ENCODE data around the gene IFIT2. TPM values are rescaled to one million over a fixed set of nuclear protein-coding genes. Genes with fewer than 3 reads are reported as not detected.

Gene IFIT2
- total and polyA plus RNA-seq, 2 donors (not counting 3 experiments of a cell fraction or from before 2014, with no cell fraction given) = 0.23 to 1.4 TPM

DNA sequence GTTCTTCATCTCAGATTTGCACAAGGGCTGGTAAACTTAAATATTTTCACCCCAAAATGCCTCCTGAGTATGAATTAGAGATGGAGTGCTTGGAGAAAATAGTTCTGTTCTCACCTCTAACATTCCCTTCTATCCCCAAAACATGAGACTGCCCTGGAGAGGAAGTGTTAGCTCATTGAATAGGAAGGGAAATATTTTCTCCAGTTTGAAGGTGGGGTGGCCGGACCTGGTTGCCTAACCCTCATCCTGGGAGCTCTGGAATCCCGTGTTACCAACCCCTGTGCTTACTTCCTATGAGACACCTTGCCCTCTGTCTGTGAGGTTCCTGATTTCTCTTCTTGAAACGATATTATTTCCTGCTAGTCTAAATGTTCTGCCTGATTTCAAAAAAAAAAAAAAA is 779 bp downstream of the IFIT2 start:
- ChIA-PET POLR2A (no interaction called here), CTCF (interaction anchor here (1.0 to 4.7 kb wide), 7 partner anchors 12 to 111 kb away, joined by 3 to 35 read pairs (median 5); partner anchors contain the start of genes IFIT3 and IFIT5)
- Histone ChIP-seq H3K4me2 (ENCODE audit: insufficient read depth, low read length) (peak overlapping the region; percentile 89), H3K27me3 (ENCODE audit: control insufficient read depth in 2 of 2, insufficient read depth in 2 of 2, low read length in 2 of 2) (peaks cover 19 to 24% of the 10 kb centered on the region in 2 experiments), H4K20me1 (replicated peaks; ENCODE audit: control insufficient read depth, extremely low read depth, insufficient read depth, low read length) (no peaks in the 10 kb centered on the region), H3K9ac (replicated peaks; ENCODE audit: extremely low read depth, insufficient read depth, low read length) (no peak overlapping the region), H2AFZ (ENCODE audit: low read depth, low read length) (no peak overlapping the region), H3K4me1 (ENCODE audit: control insufficient read depth, extremely low read depth, insufficient read depth, low read length) (peaks cover 10% of the 10 kb centered on the region), H3K79me2 (ENCODE audit: control insufficient read depth, insufficient read depth, low read length) (no peaks in the 10 kb centered on the region), H3K4me3 (replicated peaks in 1 of 3; ENCODE audit: insufficient read depth in 1 of 3, low read depth in 1 of 3, low read length in 3 of 3) (no peak overlapping the region), H3K27ac (ENCODE audit: insufficient read depth, low read depth, low read length) (no peak overlapping the region), H3K9me3 (replicated peaks; ENCODE audit: control insufficient read depth, insufficient read depth, low read length) (no peaks in the 10 kb centered on the region), H3K9me1 (replicated peaks; ENCODE audit: control insufficient read depth, extremely low read depth, insufficient read depth, low read length) (no peaks in the 10 kb centered on the region), H3K36me3 (ENCODE audit: control insufficient read depth in 2 of 2, extremely low read depth in 1 of 2, insufficient read depth in 2 of 2, low read length in 2 of 2) (no peaks in the 10 kb centered on the region)
- dilution Hi-C loops (cut with MboI; ENCODE audit: extremely low pct_ligation_motif_present, low sequenced_read_pairs) = no loop called here
- intact Hi-C loops (cut with micrococcal nuclease) = no loop called here
- DNase-seq (ENCODE audit: low read depth, low spot score) (no peak), FAIRE-seq (no peak)
- TF ChIP-seq POLR2AphosphoS5 (IDR thresholded peaks at IDR 0.05; ENCODE audit: insufficient read depth, low read depth, low read length) (no peak), GATA2 (IDR thresholded peaks at IDR 0.05; ENCODE audit: insufficient read depth, insufficient read length, low read depth, low read length) (no peak), FOS (IDR thresholded peaks at IDR 0.05; ENCODE audit: borderline replicate concordance, insufficient read depth, low read length) (no peak)
- no TSS peak for BruUV-seq (replicated peaks)

DNA sequence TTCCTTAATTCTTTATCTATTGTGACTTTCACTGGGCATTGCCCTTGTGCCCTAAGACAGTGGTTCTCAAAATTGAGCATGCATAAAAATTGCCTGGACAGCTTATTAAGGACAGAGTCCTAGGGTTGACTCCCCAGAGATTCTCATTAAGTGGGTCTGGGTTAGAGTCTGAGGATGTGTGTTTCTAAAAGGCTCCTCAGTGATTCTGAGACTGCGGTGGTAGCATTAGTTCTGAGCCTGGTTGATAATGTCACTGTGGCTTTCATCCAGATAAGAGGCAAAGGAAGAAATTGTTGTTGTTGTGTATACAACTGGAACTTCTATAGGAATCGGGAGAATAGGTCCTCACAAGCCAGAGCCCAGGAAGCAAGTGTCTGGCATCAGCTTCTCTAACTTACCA is 1.3 kb downstream of the IFIT2 start:
- H3K79me2 ChIP-seq (ENCODE audit: control insufficient read depth, insufficient read depth, low read length) = no peaks in the 10 kb centered on the region
- peaks cover 10% of the 10 kb centered on the region for H3K4me1 ChIP-seq (ENCODE audit: control insufficient read depth, extremely low read depth, insufficient read depth, low read length)
- no peak overlapping the region for H3K4me2 ChIP-seq (ENCODE audit: insufficient read depth, low read length)
- H4K20me1 ChIP-seq (replicated peaks; ENCODE audit: control insufficient read depth, extremely low read depth, insufficient read depth, low read length) = no peaks in the 10 kb centered on the region
- DNase-seq (ENCODE audit: low read depth, low spot score) (no peak), FAIRE-seq (no peak)
- H2AFZ ChIP-seq (ENCODE audit: low read depth, low read length) = no peak overlapping the region
- H3K9me1 ChIP-seq (replicated peaks; ENCODE audit: control insufficient read depth, extremely low read depth, insufficient read depth, low read length) = no peaks in the 10 kb centered on the region
- H3K9me3 ChIP-seq (replicated peaks; ENCODE audit: control insufficient read depth, insufficient read depth, low read length) = no peaks in the 10 kb centered on the region
- intact Hi-C loops (cut with micrococcal nuclease) = no loop called here
- dilution Hi-C loops (cut with MboI; ENCODE audit: extremely low pct_ligation_motif_present, low sequenced_read_pairs) = no loop called here
- ChIA-PET CTCF (interaction anchor here (1.3 to 4.7 kb wide), 4 partner anchors 19 to 111 kb away, joined by 3 to 35 read pairs (median 6); partner anchors contain the start of gene IFIT5), POLR2A (no interaction called here)
- no peak overlapping the region for H3K27ac ChIP-seq (ENCODE audit: insufficient read depth, low read depth, low read length)
- BruUV-seq (replicated peaks) = no TSS peak
- H3K27me3 ChIP-seq (ENCODE audit: control insufficient read depth in 2 of 2, insufficient read depth in 2 of 2, low read length in 2 of 2) = peaks cover 18 to 25% of the 10 kb centered on the region in 2 experiments
- no peak overlapping the region for H3K4me3 ChIP-seq (replicated peaks in 1 of 3; ENCODE audit: insufficient read depth in 1 of 3, low read depth in 1 of 3, low read length in 3 of 3)
- H3K36me3 ChIP-seq (ENCODE audit: control insufficient read depth in 2 of 2, extremely low read depth in 1 of 2, insufficient read depth in 2 of 2, low read length in 2 of 2) = no peaks in the 10 kb centered on the region
- H3K9ac ChIP-seq (replicated peaks; ENCODE audit: extremely low read depth, insufficient read depth, low read length) = no peak overlapping the region
- TF ChIP-seq GATA2 (IDR thresholded peaks at IDR 0.05; ENCODE audit: insufficient read depth, insufficient read length, low read depth, low read length) (no peak), POLR2AphosphoS5 (IDR thresholded peaks at IDR 0.05; ENCODE audit: insufficient read depth, low read depth, low read length) (no peak)

Measured in endothelial cell of umbilical vein (primary cell).